Femur (tissue), 1 donor: ENCODE data around the gene PAX4.
A peak's percentile ranks its signal among the peaks of the same experiment; 100 is the strongest.

Experiments
- DNase-seq: peaks from one replicate; pipeline ENCODE4 v3.0.0-alpha.2; 2017

The PAX4 gene

GRCh38 chr7:127618042-127618441, at the start of gene PAX4:
Gene PAX4 (minus strand): TSS chr7:127618142. CDS start chr7:127615928, 2,214 bp downstream.
- no peak for DNase-seq

- no peak for DNase-seq
Observed at GRCh38 chr7:127667017-127667670, 49.2 kb upstream of the PAX4 start.

GRCh38 chr7:127666602-127667001, 48.7 kb upstream of the PAX4 start:
- DNase-seq = no peak

- DNase-seq = no peak
Observed at GRCh38 chr7:127665922-127666321, 48.0 kb upstream of the PAX4 start.

GRCh38 chr7:127658970-127659630, 41.2 kb upstream of the PAX4 start:
- no peak for DNase-seq

GRCh38 chr7:127657500-127657899, 39.6 kb upstream of the PAX4 start:
- no peak for DNase-seq

GRCh38 chr7:127655720-127656119, 37.8 kb upstream of the PAX4 start:
- DNase-seq = no peak

GRCh38 chr7:127654404-127655394, 36.8 kb upstream of the PAX4 start:
- DNase-seq = peak; percentile 61

- no peak for DNase-seq
Observed at GRCh38 chr7:127653396-127653795, 35.5 kb upstream of the PAX4 start.

GRCh38 chr7:127652333-127653248, 34.6 kb upstream of the PAX4 start:
- DNase-seq = no peak

GRCh38 chr7:127651556-127652332, 33.8 kb upstream of the PAX4 start, which contains the start of gene SND1:
Gene SND1 (plus strand): TSS chr7:127652194. CDS start chr7:127652374, 180 bp downstream.
- peak; percentile 100 for DNase-seq

- no peak for DNase-seq
Observed at GRCh38 chr7:127650847-127651555, 33.1 kb upstream of the PAX4 start.

GRCh38 chr7:127648986-127649385, 31.0 kb upstream of the PAX4 start:
- DNase-seq = no peak

GRCh38 chr7:127647636-127648035, 29.7 kb upstream of the PAX4 start:
- DNase-seq = no peak

GRCh38 chr7:127644484-127644883, 26.5 kb upstream of the PAX4 start:
- no peak for DNase-seq

GRCh38 chr7:127638197-127638596, 20.3 kb upstream of the PAX4 start:
- no peak for DNase-seq

GRCh38 chr7:127635659-127636285, 17.8 kb upstream of the PAX4 start:
- no peak for DNase-seq

GRCh38 chr7:127632276-127632910, 14.5 kb upstream of the PAX4 start:
- no peak for DNase-seq

GRCh38 chr7:127629268-127629854, 11.4 kb upstream of the PAX4 start:
- no peak for DNase-seq
